Stimulated activated CD4-positive, alpha-beta T cell treated with anti-CD3 and anti-CD28 coated beads, TNF-alpha, amount 100 ng/mL, for 24 hours (primary cell): ENCODE measurements around the gene CDH4.

ENCODE experiments used
- DNase-seq, 3 experiments: peaks; one replicate each; pipeline ENCODE4 v3.0.0-alpha.2; 2020; ENCODE audit warnings: low read depth in 3 of 3

Gene CDH4

GRCh38 chr20:61650912-61651733 is 399.1 kb downstream of the CDH4 start:
- no peak for DNase-seq

GRCh38 chr20:61652146-61652545 is 400.1 kb downstream of the CDH4 start:
- no peak for DNase-seq

- DNase-seq: no peak
Observed at GRCh38 chr20:61654726-61655125, 402.7 kb downstream of the CDH4 start.

- no peak for DNase-seq
Observed at GRCh38 chr20:61655591-61655990, 403.5 kb downstream of the CDH4 start.

GRCh38 chr20:61656198-61656597 is 404.1 kb downstream of the CDH4 start:
- DNase-seq: no peak

- DNase-seq: no peak
Observed at GRCh38 chr20:61657721-61658377, 405.8 kb downstream of the CDH4 start.

GRCh38 chr20:61658563-61658962 is 406.5 kb downstream of the CDH4 start:
- no peak for DNase-seq

- no peak for DNase-seq
Observed at GRCh38 chr20:61659246-61659993, 407.4 kb downstream of the CDH4 start.

GRCh38 chr20:61659994-61660346 is 407.9 kb downstream of the CDH4 start:
- DNase-seq: no peak

- DNase-seq: no peak
Observed at GRCh38 chr20:61660559-61660958, 408.5 kb downstream of the CDH4 start.

GRCh38 chr20:61661025-61661424 is 409.0 kb downstream of the CDH4 start:
- no peak for DNase-seq

- DNase-seq: no peak
Observed at GRCh38 chr20:61661583-61661982, 409.5 kb downstream of the CDH4 start.

GRCh38 chr20:61662226-61662967 is 410.3 kb downstream of the CDH4 start:
- DNase-seq: no peak

GRCh38 chr20:61662968-61663331 is 410.9 kb downstream of the CDH4 start:
- no peak for DNase-seq

GRCh38 chr20:61663521-61664425 is 411.7 kb downstream of the CDH4 start:
- DNase-seq: no peak

- DNase-seq: no peak
Observed at GRCh38 chr20:61664556-61665320, 412.7 kb downstream of the CDH4 start.

- no peak for DNase-seq
Observed at GRCh38 chr20:61665528-61666470, 413.7 kb downstream of the CDH4 start.

GRCh38 chr20:61666471-61666832 is 414.4 kb downstream of the CDH4 start:
- no peak for DNase-seq
